NT2/D1 (cell line): ENCODE results near the gene LIG1.

Source experiments
- SUZ12 ChIP-seq: IDR thresholded peaks from 2 replicates; pipeline ENCODE4 v1.6.1; 2011; ENCODE audit not compliant: insufficient read length, insufficient read depth; ENCODE audit errors: extremely low read depth
- ZNF274 ChIP-seq: IDR thresholded peaks from 2 replicates; pipeline ENCODE4 v1.6.1; 2011; ENCODE audit warnings: mild to moderate bottlenecking, low read depth, low read length

- TF ChIP-seq SUZ12 (no peak), ZNF274 (no peak)
Observed at GRCh38 chr19:48117515-48118130, 52.5 kb downstream of the LIG1 start.
